Measurements from ENCODE around the gene CCL4.

Gene CCL4

GRCh38 chr17:36148559-36149295 is 45.1 kb downstream of the CCL4 start:
- peak; percentile 75 for DNase-seq

- no peak for DNase-seq
Measured at GRCh38 chr17:36149296-36149820, 45.7 kb downstream of the CCL4 start.

GRCh38 chr17:36151891-36152638 is 48.4 kb downstream of the CCL4 start:
- DNase-seq, result no peak

- no peak for DNase-seq
Measured at GRCh38 chr17:36152639-36153120, 49.1 kb downstream of the CCL4 start.

- no peak for DNase-seq
Measured at GRCh38 chr17:36153895-36154610, 50.4 kb downstream of the CCL4 start.
